ENCODE results near the gene MCCC2.
"Not testable (repeated sequence)": the region's sequence is repeated elsewhere in the genome, so short reads cannot be mapped to it uniquely, and the experiment has no call there.

Gene MCCC2

DNA sequence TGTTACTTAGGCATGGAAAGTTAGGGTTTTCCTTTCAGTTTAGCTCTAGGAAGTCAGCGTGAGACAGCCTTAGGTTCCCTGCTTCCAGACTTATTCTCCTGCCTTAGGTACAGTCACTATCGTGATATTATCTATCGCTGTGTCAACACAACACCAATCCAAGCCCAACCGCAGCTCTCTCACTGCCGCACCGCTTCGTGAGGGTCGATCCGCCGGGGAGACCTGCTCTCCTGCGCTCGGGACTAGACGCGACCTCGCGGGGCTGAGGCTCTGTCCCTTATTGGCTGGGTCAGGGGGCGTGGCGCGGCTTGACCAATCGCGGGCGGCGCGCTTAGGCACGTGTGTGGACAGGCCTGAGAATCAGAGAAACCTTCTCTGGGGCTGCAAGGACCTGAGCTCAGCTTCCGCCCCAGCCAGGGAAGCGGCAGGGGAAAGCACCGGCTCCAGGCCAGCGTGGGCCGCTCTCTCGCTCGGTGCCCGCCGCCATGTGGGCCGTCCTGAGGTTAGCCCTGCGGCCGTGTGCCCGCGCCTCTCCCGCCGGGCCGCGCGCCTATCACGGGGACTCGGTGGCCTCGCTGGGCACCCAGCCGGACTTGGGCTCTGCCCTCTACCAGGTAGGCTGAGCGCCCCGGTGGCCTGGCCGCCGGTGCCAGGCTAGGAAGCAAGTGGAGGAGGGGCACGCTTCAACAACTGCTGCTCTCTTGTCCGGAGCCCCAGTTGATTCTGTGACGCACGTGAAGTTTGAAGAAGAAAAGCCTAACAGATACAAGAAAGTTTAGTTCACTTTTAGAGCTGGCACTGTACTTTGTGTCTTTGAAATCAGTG, at the start of gene MCCC2:
Gene MCCC2 (plus strand): TSS at position 400 of the 825 bp plus-strand sequence. CDS start 86 bp downstream, at position 486.
- DNase-seq (ENCODE audit: low spot score) = peak; percentile 91

GRCh38 chr5:71537687-71538086, 49.5 kb upstream of the MCCC2 start:
- no peak for DNase-seq (ENCODE audit: low spot score)

GRCh38 chr5:71550885-71551284, 36.3 kb upstream of the MCCC2 start:
- DNase-seq (ENCODE audit: low spot score) = not testable (repeated sequence)

DNA sequence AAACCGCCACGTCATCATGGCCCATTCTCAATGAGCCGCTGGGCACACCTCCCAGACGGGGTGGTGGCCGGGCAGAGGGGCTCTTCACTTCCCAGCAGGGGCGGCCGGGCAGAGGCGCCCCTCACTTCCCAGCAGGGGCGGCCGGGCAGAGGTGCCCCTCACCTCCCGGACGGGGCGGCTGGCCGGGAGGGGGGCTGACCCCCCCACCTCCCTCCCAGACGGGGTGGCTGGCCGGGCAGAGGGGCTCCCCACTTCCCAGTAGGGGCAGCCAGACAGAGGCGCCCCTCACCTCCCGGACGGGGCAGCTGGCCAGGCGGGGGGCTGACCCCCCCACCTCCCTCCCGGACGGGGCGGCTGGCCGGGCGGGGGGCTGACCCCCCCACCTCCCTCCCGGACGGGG, 35.6 kb upstream of the MCCC2 start:
- DNase-seq (ENCODE audit: low spot score) = not testable (repeated sequence)

DNA sequence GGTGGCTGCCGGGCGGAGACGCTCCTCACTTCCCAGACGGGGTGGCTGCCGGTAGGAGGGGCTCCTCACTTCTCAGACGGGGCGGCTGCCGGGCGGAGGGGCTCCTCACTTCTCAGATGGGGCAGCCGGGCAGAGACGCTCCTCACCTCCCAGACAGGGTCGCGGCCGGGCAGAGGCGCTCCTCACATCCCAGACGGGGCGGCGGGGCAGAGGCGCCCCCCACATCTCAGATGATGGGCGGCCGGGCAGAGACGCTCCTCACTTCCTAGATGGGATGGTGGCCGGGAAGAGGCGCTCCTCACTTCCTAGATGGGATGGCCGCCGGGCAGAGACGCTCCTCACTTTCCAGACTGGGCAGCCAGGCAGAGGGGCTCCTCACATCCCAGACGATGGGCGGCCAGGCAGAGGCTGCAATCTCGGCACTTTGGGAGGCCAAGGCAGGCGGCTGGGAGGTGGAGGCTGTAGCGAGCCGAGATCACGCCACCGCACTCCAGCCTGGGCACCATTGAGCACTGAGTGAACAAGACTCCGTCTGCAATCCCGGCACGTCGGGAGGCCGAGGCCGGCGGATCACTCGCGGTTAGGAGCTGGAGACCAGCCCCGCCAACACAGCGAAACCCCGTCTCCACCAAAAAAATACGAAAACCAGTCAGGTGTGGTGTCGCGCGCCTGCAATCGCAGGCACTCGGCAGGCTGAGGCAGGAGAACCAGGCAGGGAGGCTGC, 35.0 kb upstream of the MCCC2 start:
- not testable (repeated sequence) for DNase-seq (ENCODE audit: low spot score)

DNA sequence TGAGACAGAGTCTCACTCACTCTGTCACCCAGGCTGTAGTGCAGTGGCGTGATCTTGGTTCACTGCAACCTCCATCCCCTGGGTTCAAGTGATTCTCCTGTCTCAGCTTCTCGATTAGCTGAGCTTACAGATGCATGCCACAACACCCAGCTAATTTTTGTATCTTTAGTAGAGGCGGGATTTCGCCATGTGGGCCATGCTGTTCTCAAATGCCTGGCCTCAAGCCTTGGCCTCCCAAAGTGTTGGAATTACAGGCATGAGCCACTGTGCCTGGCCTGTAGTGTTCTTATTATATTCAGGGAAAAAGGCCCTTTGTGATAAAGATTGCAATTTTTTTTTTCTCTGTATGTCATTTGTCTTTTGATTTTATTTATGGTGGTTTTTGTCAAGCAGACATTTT, 24.0 kb upstream of the MCCC2 start:
- DNase-seq (ENCODE audit: low spot score) = no peak

DNA sequence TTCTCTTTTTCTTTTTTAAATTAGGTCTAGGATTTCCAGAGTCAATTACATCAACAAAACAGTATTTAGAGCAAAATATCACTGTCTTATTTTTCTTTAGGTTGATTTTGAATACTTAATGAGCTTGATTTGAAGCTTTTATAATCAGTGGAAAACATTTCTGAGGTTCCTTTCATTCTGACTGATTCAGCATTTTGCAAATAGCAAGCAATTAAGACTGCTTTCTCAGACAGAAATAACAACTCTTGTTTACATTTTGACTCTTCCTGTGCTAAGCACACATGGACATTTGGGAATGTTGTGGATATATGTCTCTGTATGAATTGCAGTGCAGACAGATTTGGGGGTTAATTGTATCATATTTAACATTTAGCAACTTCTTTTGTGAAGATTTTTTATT, 22.2 kb upstream of the MCCC2 start:
- DNase-seq (ENCODE audit: low spot score) = no peak

DNA sequence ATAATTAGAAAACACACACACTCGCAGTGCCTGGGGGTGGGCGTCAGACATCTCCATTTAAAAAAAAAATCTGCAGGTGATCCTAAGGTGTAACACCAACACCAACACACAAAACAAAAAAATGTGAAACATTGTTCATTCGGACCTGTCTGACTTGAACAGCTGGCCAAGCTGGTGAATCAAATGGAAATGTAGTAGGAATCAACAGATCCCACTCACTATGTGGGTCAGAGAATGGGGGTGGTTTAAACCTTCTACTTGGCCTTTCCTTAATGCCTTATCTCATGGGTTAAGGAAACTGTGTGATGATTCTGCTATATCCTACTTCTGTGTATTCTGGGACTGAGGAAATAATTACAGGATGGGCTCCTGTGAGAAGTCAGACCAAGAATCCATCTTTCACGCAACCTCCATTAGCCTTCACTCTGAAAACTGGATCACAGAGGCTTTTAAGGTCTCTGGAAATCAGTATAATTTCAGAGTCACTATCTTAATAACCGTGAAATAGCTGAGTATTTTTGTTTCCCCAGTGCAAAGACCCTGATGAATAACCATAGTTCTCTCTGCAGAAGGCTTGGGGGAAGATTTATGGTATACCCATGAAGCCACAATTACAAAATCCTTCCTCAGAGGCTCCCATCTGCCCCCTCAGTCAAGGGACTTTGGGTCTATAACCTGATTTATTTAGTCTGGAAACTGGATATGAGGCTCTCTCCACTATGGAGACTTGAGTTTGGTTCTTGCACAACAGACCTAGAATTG, 17.2 kb upstream of the MCCC2 start:
- no peak for DNase-seq (ENCODE audit: low spot score)

GRCh38 chr5:71571811-71572210, 15.3 kb upstream of the MCCC2 start:
- DNase-seq (ENCODE audit: low spot score) = not testable (repeated sequence)

DNA sequence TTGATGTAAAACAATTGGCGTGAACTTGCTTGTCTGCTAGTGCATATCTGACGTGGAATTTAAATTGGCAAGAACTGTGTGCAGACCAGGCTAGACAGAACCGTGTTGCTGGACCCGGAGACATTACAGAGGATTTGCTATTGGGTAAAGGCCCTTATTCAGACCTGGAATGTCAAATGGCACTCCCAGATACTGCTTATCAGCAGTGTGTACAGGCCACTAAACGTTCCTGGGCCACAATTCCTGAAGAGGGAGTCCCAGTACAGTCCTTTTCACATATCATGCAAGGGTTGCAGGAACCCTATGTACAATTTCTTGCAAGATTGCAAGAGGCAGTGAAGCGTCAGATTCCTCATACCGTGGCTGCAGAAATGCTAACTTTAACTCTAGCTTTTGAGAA, 13.5 kb upstream of the MCCC2 start:
- no peak for DNase-seq (ENCODE audit: low spot score)

GRCh38 chr5:71575588-71575987, 11.6 kb upstream of the MCCC2 start:
- not testable (repeated sequence) for DNase-seq (ENCODE audit: low spot score)

DNA sequence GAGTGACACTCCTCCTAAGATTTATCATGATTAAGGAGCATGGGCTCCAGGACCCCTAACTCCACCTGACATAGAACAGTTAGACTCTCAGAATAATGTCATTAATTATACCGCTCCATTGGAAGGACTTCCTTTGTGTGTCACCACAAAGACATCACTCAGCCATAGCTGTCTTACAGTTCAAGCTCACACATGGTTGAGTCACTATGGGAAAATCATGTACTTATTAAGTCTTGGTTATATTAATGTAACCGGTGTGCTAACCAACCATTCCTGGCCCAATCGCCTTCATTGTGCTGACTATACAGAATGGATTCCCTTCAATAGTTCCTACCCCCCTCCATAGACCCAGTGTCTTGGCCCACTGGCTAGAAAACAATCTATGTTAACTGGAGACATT, 10.9 kb upstream of the MCCC2 start:
- no peak for DNase-seq (ENCODE audit: low spot score)

- not testable (repeated sequence) for DNase-seq (ENCODE audit: low spot score)
Measured at GRCh38 chr5:71577839-71578238, 9.3 kb upstream of the MCCC2 start.

- no peak for DNase-seq (ENCODE audit: low spot score)
Measured at GRCh38 chr5:71582945-71583584, 4.1 kb upstream of the MCCC2 start.

DNA sequence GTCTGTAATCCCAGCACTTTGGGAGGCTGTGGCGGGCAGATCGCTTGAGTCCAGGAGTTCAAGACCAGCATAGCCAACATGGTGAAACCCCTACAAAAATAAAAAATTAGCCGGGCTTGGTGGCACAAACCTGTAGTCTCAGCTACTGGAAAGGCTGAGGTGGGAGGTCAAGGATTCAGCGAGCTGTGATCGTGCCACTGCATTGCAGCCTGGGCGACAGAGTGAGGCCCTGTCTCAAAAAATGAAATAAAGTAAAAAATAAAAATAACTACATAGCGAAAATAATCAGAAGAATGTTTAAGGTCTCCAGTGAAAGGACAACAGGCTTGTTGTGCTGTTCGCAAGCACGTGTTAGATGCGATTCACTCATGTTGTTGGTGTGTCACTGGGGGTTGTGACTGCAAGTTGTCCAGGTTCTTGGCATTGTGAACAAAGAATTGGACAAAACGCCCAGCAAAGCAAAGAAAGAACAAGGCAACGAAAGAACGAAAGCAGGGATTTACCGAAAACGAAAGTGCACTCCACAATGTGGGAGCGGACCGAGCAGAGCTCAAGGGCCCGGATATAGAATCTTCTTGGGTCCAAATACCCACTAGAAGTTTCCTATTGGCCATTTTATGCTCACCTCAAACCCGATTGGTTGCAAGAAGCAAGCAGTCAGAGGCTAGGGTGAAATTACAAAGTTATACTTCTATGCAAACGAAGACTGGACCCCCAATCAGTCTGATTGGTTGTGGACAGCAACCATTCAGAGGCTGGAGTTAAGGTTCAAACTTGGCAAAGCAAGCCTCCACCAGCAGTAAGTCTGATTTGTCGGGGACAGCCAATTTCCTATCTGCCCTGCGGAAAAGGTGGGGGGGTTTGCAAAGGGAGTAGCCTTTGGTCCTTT, 844 bp upstream of the MCCC2 start:
- DNase-seq (ENCODE audit: low spot score) = no peak

GRCh38 chr5:71587766-71588532, 809 bp downstream of the MCCC2 start:
- no peak for DNase-seq (ENCODE audit: low spot score)

- DNase-seq (ENCODE audit: low spot score) = no peak
Measured at GRCh38 chr5:71588533-71588885, 1.4 kb downstream of the MCCC2 start.

GRCh38 chr5:71589903-71590302, 2.8 kb downstream of the MCCC2 start:
- DNase-seq (ENCODE audit: low spot score) = no peak

- DNase-seq (ENCODE audit: low spot score) = no peak
Measured at GRCh38 chr5:71591100-71591499, 4.0 kb downstream of the MCCC2 start.

DNA sequence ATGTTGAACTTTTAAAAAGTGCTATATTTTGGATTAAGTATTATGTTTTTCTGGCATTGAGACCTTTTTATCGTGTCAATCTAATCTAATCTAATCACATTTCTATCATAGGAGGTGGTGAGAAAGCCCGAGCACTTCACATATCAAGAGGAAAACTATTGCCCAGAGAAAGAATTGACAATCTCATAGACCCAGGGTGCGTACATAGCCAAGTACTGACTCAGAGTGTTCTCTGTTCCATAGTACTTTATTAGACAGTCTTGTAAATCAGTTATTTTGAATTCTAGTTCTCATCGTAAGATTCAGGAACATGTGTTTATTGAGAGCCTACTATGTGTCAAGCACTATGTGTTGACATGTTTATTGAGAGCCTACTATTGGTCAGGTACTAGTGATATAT, 9.0 kb downstream of the MCCC2 start:
- no peak for DNase-seq (ENCODE audit: low spot score)
